Endothelial cell of umbilical vein (primary cell): ENCODE measurements around the gene CCL2. TPM values are rescaled to one million over a fixed set of nuclear protein-coding genes. Genes with fewer than 3 reads are reported as not detected.

Source experiments
- BruUV-seq: library from RNA; stranded (reverse); fragments of 400-500 nt; replicated peaks from 2 replicates; lab custom pipeline; 2021; lab: Mats Ljungman, UMichigan
- CTCF ChIA-PET: fragments of 300-600, 350-600 bp; sonication (Branson Sonifier 250); formaldehyde crosslinking; loops from one replicate; lab custom pipeline; 2021; ENCODE audit warnings: antibody characterized with exemption, inconsistent platforms; lab: Charles Lee
- POLR2A ChIA-PET: fragments of 300-600, 350-600 bp; sonication (Branson Sonifier 250); formaldehyde crosslinking; loops from one replicate; lab custom pipeline; 2021; ENCODE audit warnings: antibody characterized with exemption, inconsistent platforms; lab: Charles Lee
- DNase-seq: peaks from one replicate; pipeline ENCODE4 v3.0.0-alpha.2; 2011; ENCODE audit warnings: low read depth, low spot score
- FAIRE-seq: peaks from 2 replicates; lab custom pipeline; 2011; peaks lifted over from hg19 to GRCh38; lab: Jason Lieb, UNC
- H2AFZ ChIP-seq: 2 replicates; pipeline ENCODE4 v1.6.0; 2012; ENCODE audit warnings: low read depth, low read length, control low read depth, inconsistent platforms
- H3K27ac ChIP-seq: 2 replicates; pipeline ENCODE4 v1.5.1; 2011; ENCODE audit warnings: low read depth, mild to moderate bottlenecking, control low read depth, low read length, moderate library complexity; ENCODE audit not compliant: insufficient read depth
- H3K27me3 ChIP-seq, 2 experiments: 2 replicates each; pipeline versions ENCODE4 v1.6.0 to v1.6.1; 2011; ENCODE audit warnings: low read length in 2 of 2, mixed read lengths in 1 of 2; ENCODE audit not compliant: control insufficient read depth in 2 of 2, insufficient read depth in 2 of 2
- H3K36me3 ChIP-seq, 2 experiments: 2 replicates in 1 of 2; 3 replicates in 1 of 2; pipeline ENCODE4 v1.5.1; 2011; ENCODE audit warnings: low read length in 2 of 2, mild to moderate bottlenecking in 1 of 2, moderate library complexity in 1 of 2; ENCODE audit not compliant: control insufficient read depth in 2 of 2, insufficient read depth in 2 of 2; ENCODE audit errors: extremely low read depth in 1 of 2
- H3K4me1 ChIP-seq: 3 replicates; pipeline ENCODE4 v1.5.1; 2011; ENCODE audit warnings: mild to moderate bottlenecking, low read length; ENCODE audit not compliant: control insufficient read depth, insufficient read depth; ENCODE audit errors: extremely low read depth
- H3K4me2 ChIP-seq: 2 replicates; pipeline ENCODE4 v1.6.1; 2011; ENCODE audit warnings: low read length, control low read depth, mixed read lengths; ENCODE audit not compliant: insufficient read depth
- H3K4me3 ChIP-seq, 3 experiments: fragments of 200-600 bp in 1 of 3; sonication (generic), shearing (Covaris generic) in 1 of 3; replicated peaks in 1 of 3; 2 replicates each; pipeline ENCODE4 v1.5.1; 2011 to 2016; ENCODE audit warnings: control low read depth in 3 of 3, low read length in 3 of 3, mild to moderate bottlenecking in 2 of 3, inconsistent platforms in 1 of 3, low read depth in 1 of 3, moderate library complexity in 1 of 3; ENCODE audit not compliant: insufficient read depth in 1 of 3
- H3K79me2 ChIP-seq: 2 replicates; pipeline ENCODE4 v1.6.0; 2012; ENCODE audit warnings: low read length, inconsistent platforms; ENCODE audit not compliant: control insufficient read depth, insufficient read depth
- H3K9ac ChIP-seq: replicated peaks from 2 replicates; pipeline ENCODE3; 2011; ENCODE audit warnings: low read length, control low read depth; ENCODE audit not compliant: insufficient read depth; ENCODE audit errors: extremely low read depth
- H3K9me1 ChIP-seq: replicated peaks from 3 replicates; pipeline ENCODE4 v1.6.0; 2011; ENCODE audit warnings: mild to moderate bottlenecking, low read length; ENCODE audit not compliant: control insufficient read depth, insufficient read depth; ENCODE audit errors: extremely low read depth
- H3K9me3 ChIP-seq: replicated peaks from 2 replicates; pipeline ENCODE4 v1.5.1; 2012; ENCODE audit warnings: low read length, inconsistent platforms; ENCODE audit not compliant: control insufficient read depth, insufficient read depth
- H4K20me1 ChIP-seq: replicated peaks from 2 replicates; pipeline ENCODE3; 2011; ENCODE audit warnings: mild to moderate bottlenecking, low read length; ENCODE audit not compliant: control insufficient read depth, insufficient read depth; ENCODE audit errors: extremely low read depth
- CTCF ChIP-seq, 2 donors: IDR thresholded peaks; 1 replicate in 1 of 2; 2 replicates in 1 of 2; pipeline ENCODE4 v1.5.1; 2011; ENCODE audit warnings: low read length in 2 of 2, mild to moderate bottlenecking in 2 of 2, moderate library complexity in 2 of 2, control low read depth in 1 of 2, inconsistent platforms in 1 of 2, low read depth in 1 of 2; ENCODE audit not compliant: insufficient read depth in 1 of 2; ENCODE audit errors: extremely low read depth in 1 of 2
- EZH2 ChIP-seq: IDR thresholded peaks from 2 replicates; pipeline ENCODE4 v1.6.1; 2012; ENCODE audit warnings: borderline replicate concordance, low read depth, mild to moderate bottlenecking, moderate library complexity, low read length, inconsistent platforms; ENCODE audit not compliant: severe bottlenecking
- FOS ChIP-seq: IDR thresholded peaks from 2 replicates; pipeline ENCODE4 v1.6.1; 2011; ENCODE audit warnings: mild to moderate bottlenecking, low read length, moderate library complexity, borderline replicate concordance; ENCODE audit not compliant: insufficient read depth
- GATA2 ChIP-seq: IDR thresholded peaks from 2 replicates; pipeline ENCODE4 v1.7.0; 2011; ENCODE audit warnings: low read depth, mild to moderate bottlenecking, moderate library complexity, mixed read lengths, low read length; ENCODE audit not compliant: insufficient read length, insufficient read depth
- JUN ChIP-seq: IDR thresholded peaks from 2 replicates; pipeline ENCODE4 v1.6.1; 2011; ENCODE audit warnings: borderline replicate concordance, low read depth; ENCODE audit not compliant: insufficient read length, insufficient read depth
- MYC ChIP-seq: IDR thresholded peaks from one replicate; pipeline ENCODE4 v1.6.1; 2011; ENCODE audit warnings: mild to moderate bottlenecking, low read depth, low read length
- POLR2A ChIP-seq: IDR thresholded peaks from 2 replicates; pipeline ENCODE4 v1.6.1; 2012; ENCODE audit warnings: low read depth, mild to moderate bottlenecking, control low read depth, low read length
- POLR2AphosphoS5 ChIP-seq: IDR thresholded peaks from 2 replicates; pipeline ENCODE4 v1.6.1; 2012; ENCODE audit warnings: low read depth, mild to moderate bottlenecking, control low read depth, low read length, moderate library complexity; ENCODE audit not compliant: insufficient read depth
- dilution Hi-C: fragments of 300-500 bp; cut with MboI; formaldehyde crosslinking; loops from one replicate; pipeline ENCODE4 v1.15.0; 2019; ENCODE audit warnings: low sequenced_read_pairs; ENCODE audit not compliant: extremely low pct_ligation_motif_present
- intact Hi-C: fragments of 100-400 bp; cut with micrococcal nuclease; formaldehyde crosslinking; loops from one replicate; pipeline ENCODE4 v1.10.0; 2022
- polyA plus RNA-seq, 4 experiments: library from polyadenylated mRNA; depleted of rRNA in 3 of 4; stranded (reverse) in 3 of 4; unstranded in 1 of 4; fragments of >200 nt; gene quantifications; 2 replicates each; pipeline versions ENCODE4 v1.2.1 to v1.2.3, GENCODE V29; 2011 to 2012; ENCODE audit warnings: missing spikeins in 1 of 4
- total RNA-seq: library from RNA; stranded (reverse); gene quantifications from 2 replicates; pipeline ENCODE4 v1.2.3, GENCODE V29; 2021
- TF ChIP-seq, protein P1 (sequence below): IDR thresholded peaks from 2 replicates; pipeline ENCODE4 v1.6.1; 2011; ENCODE audit not compliant: insufficient read depth, insufficient read length

The CCL2 gene
- total and polyA plus RNA-seq, 2 donors (not counting 3 experiments of a cell fraction or from before 2014, with no cell fraction given), result 238 to 599 TPM

DNA sequence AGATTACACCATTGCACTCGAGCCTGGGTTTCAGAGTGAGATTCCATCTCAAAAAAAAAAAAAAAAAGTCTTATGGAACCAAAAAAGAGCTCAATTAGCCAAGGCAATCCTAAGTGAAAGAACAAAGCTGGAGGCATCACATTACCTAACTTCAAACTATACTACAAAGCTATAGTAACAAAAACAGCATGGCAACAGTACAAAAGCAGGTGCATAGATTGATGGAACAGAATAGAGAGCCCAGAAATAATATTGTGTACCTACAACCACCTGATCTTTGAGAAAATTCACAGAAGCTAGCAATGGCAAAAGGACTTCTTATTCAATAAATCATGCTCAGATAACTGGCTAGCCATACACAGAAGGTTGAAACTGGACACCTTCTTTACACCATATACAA lies 24.7 kb upstream of the CCL2 start:
- no peak overlapping the region for H3K4me2 ChIP-seq
- H3K9me1 ChIP-seq, result no peaks in the 10 kb centered on the region
- DNase-seq (no peak), FAIRE-seq (no peak)
- no peaks in the 10 kb centered on the region for H3K36me3 ChIP-seq
- H3K27ac ChIP-seq, result no peak overlapping the region
- TF ChIP-seq JUN, result no peak
- no peak for TF ChIP-seq MYC
- TF ChIP-seq EZH2, result no peak
- no peak for TF ChIP-seq FOS
- intact Hi-C loops, result no loop called here
- dilution Hi-C loops, result no loop called here
- no peaks in the 10 kb centered on the region for H3K9me3 ChIP-seq
- ChIA-PET POLR2A (no interaction called here), CTCF (interaction anchor here (1.8 kb wide), 1 partner anchor 30 kb away, joined by 4 read pairs; no protein-coding TSS in a partner anchor)
- H3K9ac ChIP-seq, result no peak overlapping the region
- H3K79me2 ChIP-seq, result no peaks in the 10 kb centered on the region
- no TSS peak for BruUV-seq
- peaks cover 1 to 2% of the 10 kb centered on the region in 2 experiments for H3K27me3 ChIP-seq
- H3K4me3 ChIP-seq, result no peak overlapping the region
- peaks cover 10% of the 10 kb centered on the region for H3K4me1 ChIP-seq
- no peaks in the 10 kb centered on the region for H4K20me1 ChIP-seq
- H2AFZ ChIP-seq, result no peak overlapping the region

GRCh38 chr17:34234616-34235015 lies 20.5 kb upstream of the CCL2 start:
- ChIA-PET CTCF (interaction anchor here (1.3 to 3.6 kb wide), 9 partner anchors 7 to 126 kb away, joined by 3 to 51 read pairs (median 4); partner anchors contain the start of genes CCL2 and CCL7), POLR2A (interaction anchor here (1.3 to 1.5 kb wide), 3 partner anchors 14 to 127 kb away, joined by 3 to 12 read pairs (median 8); partner anchors contain the start of gene CCL2)
- H3K27me3 ChIP-seq, result no peaks in the 10 kb centered on the region
- H3K4me3 ChIP-seq, result no peak overlapping the region
- no peak overlapping the region for H3K4me2 ChIP-seq
- peaks cover 46% of the 10 kb centered on the region for H3K4me1 ChIP-seq
- FAIRE-seq, result no peak
- H3K36me3 ChIP-seq, result no peaks in the 10 kb centered on the region
- DNase-seq, result no peak
- no TSS peak for BruUV-seq
- no peaks in the 10 kb centered on the region for H3K9me1 ChIP-seq
- H3K27ac ChIP-seq, result peak overlapping the region; percentile 72
- peak overlapping the region; percentile 38 for H3K9ac ChIP-seq
- H3K9me3 ChIP-seq, result no peaks in the 10 kb centered on the region
- no peaks in the 10 kb centered on the region for H4K20me1 ChIP-seq
- no peak overlapping the region for H2AFZ ChIP-seq
- no peaks in the 10 kb centered on the region for H3K79me2 ChIP-seq
- intact Hi-C loops (loop anchor here (1.0 kb wide), 4 partner anchors 57 to 127 kb away; no protein-coding TSS in a partner anchor), dilution Hi-C loops (no loop called here)
- TF ChIP-seq POLR2AphosphoS5, result no peak
- no peak for TF ChIP-seq GATA2
- no peak for TF ChIP-seq CTCF (IDR thresholded peaks at IDR 0.05; ENCODE audit: extremely low read depth in 1 of 2, insufficient read depth in 1 of 2, low read depth in 1 of 2, low read length in 2 of 2)
- no peak for TF ChIP-seq POLR2A
- TF ChIP-seq, protein P1, sequence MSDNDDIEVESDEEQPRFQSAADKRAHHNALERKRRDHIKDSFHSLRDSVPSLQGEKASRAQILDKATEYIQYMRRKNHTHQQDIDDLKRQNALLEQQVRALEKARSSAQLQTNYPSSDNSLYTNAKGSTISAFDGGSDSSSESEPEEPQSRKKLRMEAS, result no peak
- TF ChIP-seq MYC, result no peak
- no peak for TF ChIP-seq EZH2
- no peak for TF ChIP-seq JUN
- no peak for TF ChIP-seq FOS
